Epithelial cell of esophagus (primary cell): Measurements from ENCODE around the gene C1QBP.

Experiments used
- DNase-seq: peaks from one replicate; pipeline ENCODE4 v3.0.0; 2010; ENCODE audit warnings: low read depth
- H3K4me3 ChIP-seq: 2 replicates; pipeline ENCODE4 v1.5.1; 2011; ENCODE audit warnings: mild to moderate bottlenecking, low read length, control low read depth
- TF ChIP-seq, protein P1 (sequence below): IDR thresholded peaks from 2 replicates; pipeline ENCODE4 v1.5.1; 2011; ENCODE audit warnings: low read depth, mild to moderate bottlenecking, low read length, control low read depth, inconsistent platforms; ENCODE audit not compliant: insufficient read depth; ENCODE audit errors: missing control alignments

C1QBP gene

DNA sequence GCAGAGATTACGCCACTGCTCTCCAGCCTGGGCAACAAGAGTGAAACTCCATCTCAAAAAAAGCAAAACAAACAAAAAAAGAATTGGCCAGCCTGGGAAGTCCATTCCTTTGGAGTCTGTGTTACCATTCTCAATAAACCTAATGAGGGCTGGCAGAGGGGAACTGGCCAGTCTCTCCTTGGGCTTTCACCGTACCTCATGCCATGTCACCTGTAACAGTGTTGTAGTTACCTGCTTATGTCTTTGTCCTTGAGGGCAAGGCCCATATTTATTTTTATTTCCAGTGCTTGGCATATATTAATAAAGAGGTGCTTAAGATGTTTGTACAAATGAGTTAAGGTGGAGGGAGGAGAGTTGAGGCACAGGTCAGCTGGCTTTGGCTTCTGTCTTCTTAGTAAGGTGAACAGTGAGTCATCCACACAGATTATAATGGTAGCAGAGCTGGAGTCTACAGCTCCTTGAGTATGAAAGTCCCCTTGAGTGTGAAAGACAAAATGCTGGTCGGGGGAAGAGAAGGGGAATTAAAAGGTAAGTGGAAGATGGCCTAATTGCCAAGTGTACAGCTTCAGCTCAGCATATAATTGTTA is 8.4 kb downstream of the C1QBP start:
- TF ChIP-seq, protein P1, sequence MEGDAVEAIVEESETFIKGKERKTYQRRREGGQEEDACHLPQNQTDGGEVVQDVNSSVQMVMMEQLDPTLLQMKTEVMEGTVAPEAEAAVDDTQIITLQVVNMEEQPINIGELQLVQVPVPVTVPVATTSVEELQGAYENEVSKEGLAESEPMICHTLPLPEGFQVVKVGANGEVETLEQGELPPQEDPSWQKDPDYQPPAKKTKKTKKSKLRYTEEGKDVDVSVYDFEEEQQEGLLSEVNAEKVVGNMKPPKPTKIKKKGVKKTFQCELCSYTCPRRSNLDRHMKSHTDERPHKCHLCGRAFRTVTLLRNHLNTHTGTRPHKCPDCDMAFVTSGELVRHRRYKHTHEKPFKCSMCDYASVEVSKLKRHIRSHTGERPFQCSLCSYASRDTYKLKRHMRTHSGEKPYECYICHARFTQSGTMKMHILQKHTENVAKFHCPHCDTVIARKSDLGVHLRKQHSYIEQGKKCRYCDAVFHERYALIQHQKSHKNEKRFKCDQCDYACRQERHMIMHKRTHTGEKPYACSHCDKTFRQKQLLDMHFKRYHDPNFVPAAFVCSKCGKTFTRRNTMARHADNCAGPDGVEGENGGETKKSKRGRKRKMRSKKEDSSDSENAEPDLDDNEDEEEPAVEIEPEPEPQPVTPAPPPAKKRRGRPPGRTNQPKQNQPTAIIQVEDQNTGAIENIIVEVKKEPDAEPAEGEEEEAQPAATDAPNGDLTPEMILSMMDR = no peak

GRCh38 chr17:5429191-5429887 is 9.6 kb downstream of the C1QBP start:
- H3K4me3 ChIP-seq = no peak overlapping the region
- TF ChIP-seq, protein P1 = no peak
- no peak for DNase-seq

More for the DNA sequence above, 8.4 kb downstream of the C1QBP start:
- no peak overlapping the region for H3K4me3 ChIP-seq
- peak; percentile 38 for DNase-seq

- DNase-seq = no peak
- TF ChIP-seq, protein P1 = no peak
- no peak overlapping the region for H3K4me3 ChIP-seq
Measured at GRCh38 chr17:5425826-5426225, 13.1 kb downstream of the C1QBP start.

DNA sequence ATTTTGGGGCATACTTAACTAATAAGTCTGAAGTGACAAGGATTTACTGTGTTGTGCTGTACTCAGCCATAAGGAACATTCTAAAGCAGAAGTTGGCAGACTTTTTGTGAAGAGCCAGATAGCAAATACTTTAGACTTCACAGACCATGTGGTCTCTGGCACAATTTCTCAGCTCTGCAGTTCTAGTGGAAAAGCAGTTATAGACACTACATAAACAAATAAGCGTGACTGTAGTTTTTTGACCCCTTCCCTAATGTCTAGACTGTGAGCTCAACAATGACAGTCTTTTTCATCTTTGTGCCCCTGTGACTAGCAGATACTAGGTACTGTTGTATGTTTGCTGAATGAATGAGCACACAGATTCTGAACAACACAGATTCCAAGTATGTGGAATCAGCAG is 14.0 kb downstream of the C1QBP start:
- no peak overlapping the region for H3K4me3 ChIP-seq
- TF ChIP-seq, protein P1 = no peak
- no peak for DNase-seq

DNA sequence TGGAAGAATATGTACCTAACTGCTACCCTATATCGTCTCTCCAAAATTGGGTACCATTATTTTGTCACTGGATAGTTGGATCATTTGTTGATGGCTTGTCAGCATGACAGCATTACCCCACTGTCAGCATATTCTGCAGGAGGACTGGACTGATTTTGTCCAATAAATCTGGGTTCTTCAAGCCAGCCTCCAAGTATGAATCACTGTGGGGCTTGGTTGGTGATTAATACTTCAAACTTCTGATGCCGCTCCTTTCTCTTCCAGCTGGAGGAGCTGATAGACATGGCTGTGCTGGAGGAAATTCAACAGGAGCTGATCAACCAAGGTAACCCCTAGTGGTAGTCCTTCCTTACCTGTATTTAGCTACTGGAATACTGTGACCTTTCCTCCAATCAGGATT is 16.4 kb downstream of the C1QBP start:
- TF ChIP-seq, protein P1 = peak; percentile 38
- peak; percentile 92 for DNase-seq
- H3K4me3 ChIP-seq = no peak overlapping the region

GRCh38 chr17:5419959-5420653 is 18.8 kb downstream of the C1QBP start, which contains the start of gene RPAIN:
TSS of gene RPAIN (plus strand) at chr17:5420182. CDS start at chr17:5420211, 29 bp downstream.
- TF ChIP-seq, protein P1 = no peak
- DNase-seq = peak; percentile 9
- peak within 1 kb of the TSS; percentile 91 for H3K4me3 ChIP-seq
